HL-60/S4 treated with retinoic acid at 250 ng/mL for 4 days and 3 days (cell line): ENCODE measurements around the gene FAM83G.

Experiments used
- in situ Hi-C: fragments of 300-500 bp; cut with MboI; formaldehyde crosslinking; loops from 2 replicates; pipeline ENCODE4 v1.7.0; 2022; ENCODE audit warnings: low sequenced_read_pairs

Gene FAM83G

DNA sequence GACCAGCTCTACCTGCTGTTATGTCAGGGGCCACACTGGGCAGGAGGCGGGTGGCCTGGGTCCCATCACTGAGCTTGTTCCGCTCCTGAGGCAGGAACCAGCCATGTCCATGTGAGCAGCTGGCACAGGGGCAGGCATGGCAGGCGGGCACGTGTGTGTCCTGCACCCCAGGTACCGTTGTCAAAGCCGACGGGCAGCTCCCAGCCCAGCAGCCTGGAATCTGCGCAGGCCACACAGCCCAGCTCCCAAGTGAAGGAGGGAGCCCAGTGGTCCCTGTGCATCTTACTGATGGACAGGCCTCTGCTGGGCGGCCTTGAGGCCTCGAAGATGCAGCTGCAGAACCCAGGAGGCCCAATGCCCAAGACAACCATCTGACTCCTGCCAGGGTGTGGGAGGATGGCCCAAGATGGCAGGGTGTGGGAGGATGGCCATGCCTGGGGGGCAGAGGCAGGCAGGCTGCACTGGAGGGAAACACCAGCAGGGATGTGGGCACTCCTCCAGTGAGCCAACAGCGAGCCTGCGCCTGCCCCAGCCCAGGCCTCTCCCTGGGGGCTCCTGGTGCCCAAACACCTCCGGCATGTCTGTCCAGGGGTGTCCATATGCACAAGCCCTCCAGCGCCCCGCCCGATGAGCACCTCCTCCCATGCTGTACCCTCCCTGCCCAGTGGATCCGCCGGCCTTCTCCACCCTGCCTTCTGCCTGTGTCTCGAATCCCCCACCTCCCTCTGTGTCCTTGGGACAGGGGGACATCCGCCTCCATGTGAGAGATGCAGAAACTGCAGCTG, 12.8 kb downstream of the FAM83G start:
- in situ Hi-C loops: no loop called here

DNA sequence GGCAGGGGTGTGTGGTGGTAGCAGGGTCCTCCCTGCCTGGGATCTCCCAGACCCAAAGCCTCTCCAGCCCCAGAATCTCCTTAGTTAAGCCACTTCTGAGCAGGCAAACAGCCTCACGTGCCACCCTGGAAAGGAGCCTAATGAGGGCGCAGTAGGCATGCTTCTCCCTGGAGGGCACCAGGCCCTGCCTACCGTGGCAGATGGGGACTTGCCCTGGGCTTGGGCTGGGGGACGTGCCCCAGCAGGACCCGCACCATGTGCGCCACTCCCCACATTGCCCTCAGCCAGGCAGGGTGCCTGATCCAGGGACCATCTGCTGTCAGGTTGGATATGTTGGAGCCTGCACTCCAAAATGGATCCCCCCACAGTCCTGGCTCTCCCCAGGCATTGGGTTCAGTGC, 14.2 kb downstream of the FAM83G start:
- in situ Hi-C loops: no loop called here

DNA sequence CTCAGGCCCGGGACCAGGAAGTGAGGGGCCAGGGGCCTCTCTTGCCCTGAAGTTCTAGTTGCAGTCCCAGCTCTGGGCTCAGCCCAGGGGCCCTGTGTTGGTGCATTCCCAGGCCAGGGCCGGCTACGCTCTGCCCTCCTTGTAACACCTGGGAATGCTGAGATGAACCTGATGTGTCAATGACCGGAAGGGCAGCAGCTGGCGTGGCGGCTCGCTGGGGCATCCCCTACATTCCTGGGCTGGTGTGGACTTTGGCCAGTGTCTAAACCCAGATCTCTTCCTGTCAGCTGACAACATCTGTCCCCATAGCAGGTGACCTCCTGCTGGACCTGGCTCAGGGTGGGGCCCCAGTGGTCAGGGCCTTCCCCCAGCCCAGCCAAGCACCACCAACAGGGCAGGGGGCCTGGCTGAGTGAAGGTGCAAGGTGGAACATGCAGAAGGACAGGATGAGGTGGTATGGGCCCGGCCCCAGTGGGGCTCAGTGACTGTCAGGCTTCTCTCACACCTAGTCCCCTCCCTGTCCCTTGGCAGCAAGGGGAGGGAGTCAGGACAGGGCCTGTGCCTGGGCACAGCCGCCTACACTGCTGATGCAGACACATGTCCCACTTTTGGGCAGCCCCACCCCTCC, 15.9 kb downstream of the FAM83G start:
- in situ Hi-C loops: no loop called here

DNA sequence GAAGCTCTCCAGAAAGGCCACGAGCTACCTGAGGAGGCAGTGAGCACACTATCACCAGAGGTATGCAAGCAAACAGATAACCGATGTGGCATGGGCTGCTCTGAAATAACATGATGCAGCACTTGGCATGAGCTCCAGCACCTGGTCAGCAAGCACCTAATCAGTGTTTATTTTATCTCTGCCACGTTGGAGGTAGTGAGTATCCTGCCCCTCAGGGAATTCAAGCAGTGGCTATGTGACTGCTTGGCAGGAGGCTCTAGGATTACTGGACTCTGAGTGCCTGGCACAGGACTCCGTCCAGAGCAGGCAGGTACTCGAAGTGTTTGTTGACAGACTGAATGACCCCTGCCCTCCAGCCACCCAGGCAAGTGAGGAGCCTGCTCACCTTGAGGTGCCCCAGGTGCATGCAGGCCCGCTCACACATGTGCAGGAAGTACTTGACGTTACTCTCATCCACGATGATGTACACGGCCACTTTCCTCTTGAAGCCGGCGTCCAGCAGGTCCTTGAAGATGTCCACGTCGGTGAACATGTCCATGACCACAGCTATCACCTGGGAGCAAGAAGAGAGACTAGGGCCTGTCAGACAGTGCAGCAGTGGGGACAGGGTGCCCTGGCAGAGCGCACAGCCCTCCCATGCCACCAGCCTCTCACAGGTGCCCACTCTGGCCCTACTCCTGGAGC, 16.6 kb downstream of the FAM83G start:
- in situ Hi-C loops: no loop called here

DNA sequence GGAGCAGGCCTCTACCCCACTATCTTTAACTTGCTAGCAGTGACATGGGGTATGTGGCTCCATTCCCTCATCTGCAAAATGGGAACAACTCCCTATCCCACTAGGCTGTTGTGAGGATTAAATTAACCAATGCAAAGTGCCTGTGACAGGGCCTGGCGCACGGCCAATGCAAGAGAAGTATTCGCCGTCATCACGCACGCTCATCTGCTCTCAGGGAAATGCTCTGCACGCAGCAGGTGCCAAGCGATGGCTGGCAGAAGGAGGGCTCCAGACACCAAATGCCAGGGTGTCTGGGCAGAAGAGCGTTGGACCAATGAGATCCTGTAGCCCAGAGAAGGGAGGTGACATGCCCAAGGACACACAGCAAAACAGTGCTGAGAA, 17.3 kb downstream of the FAM83G start:
- in situ Hi-C loops: no loop called here

DNA sequence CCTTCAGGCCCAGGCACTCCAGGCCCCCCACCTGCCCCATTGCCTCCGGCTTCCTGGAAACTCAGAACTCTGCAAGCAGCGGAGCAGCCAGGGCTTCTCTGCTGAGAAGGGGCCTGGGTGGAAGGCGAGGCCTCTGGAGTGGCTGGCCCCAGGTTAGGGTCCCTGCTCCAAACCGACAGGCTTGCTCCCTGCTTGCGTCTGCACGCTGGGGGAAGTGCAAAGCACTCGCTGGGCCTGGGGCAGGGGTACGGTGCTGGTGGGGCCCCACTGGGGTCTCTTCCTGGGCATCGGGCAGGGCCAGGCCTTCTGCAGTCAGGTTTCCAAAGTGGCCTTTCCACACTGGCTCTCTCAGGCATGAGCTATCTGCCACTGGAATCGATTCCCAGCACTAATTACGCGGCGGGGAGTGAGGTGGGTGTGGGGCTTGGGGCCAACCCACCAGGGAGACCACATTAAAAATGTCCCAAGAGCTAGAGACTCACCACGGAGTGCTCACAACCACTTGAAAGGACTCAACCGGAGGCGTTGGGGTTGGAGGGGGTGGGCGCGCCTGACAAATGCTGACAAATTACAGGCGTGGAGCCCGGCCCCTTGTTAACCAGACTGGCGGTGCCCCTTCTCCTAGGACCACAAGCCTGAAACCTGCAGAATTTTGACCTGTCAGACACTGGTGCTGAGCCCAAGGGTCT, 17.9 kb downstream of the FAM83G start:
- in situ Hi-C loops: no loop called here

DNA sequence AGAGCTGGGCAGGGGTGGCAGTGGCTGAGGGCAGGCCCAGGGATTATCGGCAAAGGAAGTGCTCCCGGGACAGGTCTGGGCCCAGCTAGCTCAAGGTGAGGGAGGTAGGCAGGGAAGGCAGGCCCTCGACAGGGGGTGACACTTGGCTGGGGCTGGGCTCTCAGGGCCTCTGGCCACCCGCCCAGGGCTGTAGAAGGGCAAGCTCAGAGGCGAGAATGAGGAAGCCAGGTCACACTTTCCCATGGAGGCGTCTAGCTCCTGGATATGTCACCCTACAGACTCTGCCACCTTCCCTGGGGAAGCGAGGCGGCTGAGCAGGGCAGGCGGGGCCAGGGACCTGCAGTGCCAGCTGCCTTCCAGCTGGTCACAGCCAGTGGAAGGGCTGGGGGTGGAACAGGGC, 19.1 kb downstream of the FAM83G start:
- in situ Hi-C loops: no loop called here

DNA sequence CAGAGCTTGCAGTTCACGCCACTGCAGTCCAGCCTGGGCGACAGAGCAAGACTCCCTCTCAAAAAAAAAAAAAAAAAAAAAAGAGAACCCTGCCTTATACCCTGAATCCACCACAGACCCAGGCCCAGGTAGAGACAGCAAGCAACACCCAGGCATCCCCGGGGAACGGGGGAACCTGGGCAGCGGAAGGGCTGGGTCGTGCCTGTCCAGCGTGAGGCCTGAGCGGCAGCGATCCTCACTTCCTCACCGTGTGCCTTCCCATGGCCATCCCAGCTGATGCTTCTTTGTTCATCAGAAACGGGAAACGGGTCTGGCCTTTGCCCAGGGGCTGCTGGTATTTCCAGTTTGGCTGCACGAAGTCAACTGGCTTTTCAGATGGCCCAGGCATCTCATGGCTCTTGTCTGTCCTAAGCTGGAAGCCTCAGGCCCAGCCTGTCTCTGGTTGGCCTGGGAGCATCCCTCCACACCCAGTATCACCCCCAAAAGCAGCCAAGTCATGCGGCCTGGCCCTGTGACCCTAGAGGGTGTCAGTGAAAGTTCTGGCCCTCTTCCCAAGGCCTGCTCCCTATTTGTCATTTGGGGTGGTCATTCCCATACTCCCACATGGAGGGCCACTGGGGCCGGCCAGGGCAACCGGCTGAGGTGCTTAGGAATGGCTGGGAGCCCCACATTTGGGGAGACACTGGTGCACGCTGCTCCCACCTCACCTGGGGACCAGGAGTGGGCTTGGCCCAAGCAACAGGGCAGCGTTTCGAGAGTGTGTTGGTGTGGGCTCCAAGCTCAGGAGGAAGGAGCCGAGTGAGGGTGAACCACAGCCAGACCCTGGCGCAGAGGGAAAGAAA, 20.1 kb downstream of the FAM83G start:
- in situ Hi-C loops: no loop called here

DNA sequence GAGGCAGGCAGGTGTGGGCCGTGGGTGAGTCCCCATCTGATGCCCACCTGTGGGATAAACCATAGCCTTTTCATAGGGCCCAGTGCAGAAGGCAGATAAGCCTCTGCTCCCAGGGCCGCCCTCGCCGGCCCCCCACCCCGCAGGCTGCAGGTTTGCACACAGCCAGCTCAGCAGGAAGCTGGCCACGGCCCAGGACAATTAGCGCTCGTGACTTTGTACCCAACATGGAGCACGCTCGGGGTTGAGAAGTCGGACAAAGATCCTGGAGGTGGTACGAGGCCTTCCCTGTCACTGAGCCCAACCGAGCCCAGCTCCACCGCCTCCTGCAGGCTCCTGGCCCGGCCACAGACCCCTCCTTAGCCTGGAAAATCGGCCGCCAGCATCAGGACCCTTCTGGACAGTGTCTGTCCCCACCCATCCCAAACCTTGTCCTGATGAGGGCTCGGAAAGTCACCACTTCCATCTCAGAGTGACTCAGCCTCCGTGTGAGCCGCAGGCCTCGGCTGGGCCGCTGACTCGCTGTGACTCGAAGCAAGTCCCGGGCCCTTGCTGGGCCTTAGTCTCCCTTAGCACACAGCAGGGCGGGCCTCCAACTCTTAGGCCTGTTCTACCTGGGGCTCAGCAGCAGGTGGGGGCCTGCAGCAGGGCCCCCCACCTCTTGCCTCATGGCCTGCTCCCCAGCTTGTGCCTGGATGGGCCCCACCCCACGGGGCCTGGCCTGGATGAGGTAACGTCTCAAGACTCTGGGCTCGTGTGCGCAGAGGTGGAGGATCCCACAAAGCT, 22.7 kb downstream of the FAM83G start:
- in situ Hi-C loops: no loop called here

DNA sequence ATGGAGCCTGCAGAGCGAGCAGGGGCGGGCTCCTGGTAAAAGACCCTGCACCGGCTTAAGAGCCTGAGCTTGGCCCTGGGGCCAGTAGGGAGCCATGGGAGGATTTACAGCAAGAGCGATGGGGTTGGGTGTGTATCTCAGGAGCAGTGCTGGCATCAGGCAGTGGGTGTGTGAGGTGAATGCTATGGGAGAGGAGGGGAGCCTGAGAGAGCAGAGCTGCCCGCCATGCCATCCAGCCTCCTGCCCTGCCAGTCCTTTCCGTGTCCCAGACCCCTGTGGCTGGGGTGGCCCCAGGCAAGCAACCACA, 23.3 kb downstream of the FAM83G start:
- in situ Hi-C loops: no loop called here

DNA sequence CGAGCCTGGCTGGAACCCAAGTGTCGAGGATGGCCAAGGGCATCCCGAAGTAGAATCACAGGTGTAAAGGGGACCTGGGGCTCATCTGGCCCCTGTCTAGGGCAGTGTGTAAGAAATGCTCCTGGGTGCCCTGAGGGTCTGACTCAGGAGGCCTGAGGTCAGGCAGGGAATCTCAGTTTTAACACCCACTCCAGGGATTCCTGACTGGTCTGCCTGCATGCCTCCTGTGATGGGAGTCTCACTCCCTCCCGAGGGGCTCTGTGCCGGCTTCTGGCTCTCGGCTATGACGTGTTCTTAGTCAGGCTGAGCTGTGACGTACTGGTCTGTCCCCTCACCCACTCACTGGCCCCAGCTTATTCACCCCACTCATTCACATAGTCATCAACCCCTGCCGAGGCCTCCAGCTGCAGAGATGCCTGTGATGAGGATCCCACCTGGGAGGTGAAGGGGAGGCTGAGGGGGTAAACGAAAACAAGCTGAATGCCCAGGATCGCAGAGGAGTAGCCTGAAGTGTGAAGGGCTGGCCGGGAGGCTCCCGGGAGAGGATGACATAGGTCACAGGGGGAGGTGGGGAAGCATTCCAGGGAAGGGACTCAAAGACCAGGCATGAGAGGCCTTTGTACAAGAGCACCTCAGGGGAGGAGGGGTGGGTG, 23.8 kb downstream of the FAM83G start:
- in situ Hi-C loops: no loop called here

DNA sequence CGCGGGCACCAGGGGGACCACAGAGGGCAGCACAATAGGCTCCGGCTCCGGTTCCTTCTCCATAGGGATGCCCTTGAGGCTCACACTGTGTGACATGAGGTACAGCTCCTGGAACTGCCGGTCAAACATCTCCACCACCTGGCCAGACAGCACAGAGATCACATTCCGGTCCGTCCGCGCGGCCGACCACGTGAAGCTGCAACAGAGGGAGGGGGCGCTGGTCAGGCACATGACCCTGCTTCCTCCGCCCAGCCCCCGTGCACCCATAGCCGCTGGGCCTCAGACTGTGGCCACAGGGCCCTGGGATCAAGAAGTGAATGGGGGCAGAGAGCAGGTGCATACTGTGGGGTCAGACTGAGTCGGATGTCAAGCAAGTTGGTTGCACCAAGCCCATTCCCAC, 25.9 kb downstream of the FAM83G start:
- in situ Hi-C loops: no loop called here

DNA sequence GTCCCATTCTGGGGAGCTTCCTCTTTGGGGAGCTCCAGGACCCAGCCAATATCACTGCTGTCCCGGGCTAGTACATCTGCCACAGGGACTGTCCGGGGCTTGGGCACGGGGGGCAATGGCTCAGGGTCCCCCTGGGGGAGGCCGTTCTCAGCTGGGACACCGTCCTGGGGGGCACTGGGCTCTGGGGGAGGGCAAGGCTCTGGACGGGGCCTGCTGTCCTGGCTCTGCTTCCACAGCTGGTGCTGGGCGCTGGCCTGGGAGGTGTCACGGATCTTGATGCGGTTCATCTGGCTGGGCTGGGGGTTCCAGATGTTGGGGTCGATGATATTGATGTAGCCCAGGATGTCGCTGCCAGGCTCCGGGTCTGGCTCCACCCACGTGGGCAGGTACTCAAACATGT, 26.5 kb downstream of the FAM83G start:
- in situ Hi-C loops: no loop called here

DNA sequence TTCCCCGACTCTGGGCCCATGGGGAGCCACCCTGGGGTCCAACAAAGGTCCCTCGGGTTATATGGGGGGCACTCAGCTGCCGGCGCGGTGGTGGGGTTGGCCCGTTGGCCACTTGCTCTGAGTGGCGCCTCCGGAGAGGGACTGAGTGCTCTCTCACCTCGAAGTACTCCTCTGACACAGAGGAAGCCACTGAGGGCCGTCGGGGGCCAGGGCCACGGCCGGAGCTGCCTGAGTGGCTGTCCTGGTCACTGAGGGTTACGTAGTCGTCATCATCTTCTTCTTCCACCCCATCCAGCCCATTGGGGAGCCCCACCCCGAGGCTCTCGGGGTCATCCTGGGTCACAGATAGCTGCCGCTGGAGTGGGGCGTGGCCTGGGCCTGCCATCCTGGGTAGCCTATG, 26.9 kb downstream of the FAM83G start:
- in situ Hi-C loops: no loop called here

DNA sequence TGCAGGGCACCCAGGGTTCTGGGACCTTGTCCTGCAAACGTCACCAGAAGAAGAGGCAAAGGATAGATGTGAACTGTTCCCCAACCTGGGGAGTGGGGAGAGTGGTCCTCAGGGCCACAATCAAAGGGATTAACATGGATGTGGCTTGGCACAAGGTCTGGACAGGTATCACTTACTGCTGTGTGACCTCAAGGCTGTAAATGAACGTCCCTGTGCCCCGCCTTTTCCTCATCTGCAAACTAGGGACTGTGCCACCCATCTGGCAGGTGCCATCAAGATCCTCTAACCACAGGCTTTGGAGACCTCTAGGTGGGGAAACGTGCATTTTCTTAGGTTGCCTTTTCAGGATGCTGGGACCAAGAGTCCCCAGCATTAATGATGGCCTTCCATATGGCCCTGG, 27.5 kb downstream of the FAM83G start:
- in situ Hi-C loops: no loop called here

DNA sequence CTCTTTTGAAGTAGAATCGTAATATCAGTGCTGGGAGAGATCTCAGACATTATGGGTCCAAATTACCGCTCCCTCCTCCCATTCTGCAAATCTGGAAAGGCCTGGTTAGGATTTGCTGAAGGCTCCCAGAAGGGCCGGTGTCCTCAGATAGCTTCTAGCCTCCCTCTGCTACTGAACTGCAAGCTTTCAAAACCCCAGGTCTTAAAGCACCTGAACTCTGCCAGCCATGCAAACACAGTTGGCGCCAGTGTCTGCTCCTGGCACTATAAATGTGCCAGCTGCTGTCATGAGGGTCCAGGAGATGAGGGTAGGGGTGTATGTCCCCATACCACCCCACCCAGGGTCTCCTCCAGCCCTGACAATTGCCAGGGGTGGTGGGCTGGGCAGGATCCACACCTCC, 28.4 kb downstream of the FAM83G start:
- in situ Hi-C loops: no loop called here

DNA sequence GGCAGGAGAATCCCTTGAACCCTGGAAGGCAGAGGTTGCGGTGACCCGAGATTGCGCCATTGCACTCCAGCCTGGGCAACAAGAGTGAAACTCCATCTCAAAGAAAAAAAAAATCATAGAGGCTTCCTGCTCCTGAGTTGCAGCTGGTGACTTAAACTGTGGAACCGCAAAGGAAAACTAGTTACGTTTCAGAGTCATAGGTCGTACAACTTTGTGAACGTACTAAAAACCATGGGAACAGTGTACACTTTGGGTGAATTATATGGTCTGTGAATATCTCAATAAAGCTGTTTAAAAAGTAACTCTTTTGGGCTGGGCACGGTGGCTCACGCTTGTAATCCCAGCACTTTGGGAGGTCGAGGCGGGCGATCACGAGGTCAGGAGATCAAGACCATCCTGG, 29.0 kb downstream of the FAM83G start:
- in situ Hi-C loops: no loop called here

DNA sequence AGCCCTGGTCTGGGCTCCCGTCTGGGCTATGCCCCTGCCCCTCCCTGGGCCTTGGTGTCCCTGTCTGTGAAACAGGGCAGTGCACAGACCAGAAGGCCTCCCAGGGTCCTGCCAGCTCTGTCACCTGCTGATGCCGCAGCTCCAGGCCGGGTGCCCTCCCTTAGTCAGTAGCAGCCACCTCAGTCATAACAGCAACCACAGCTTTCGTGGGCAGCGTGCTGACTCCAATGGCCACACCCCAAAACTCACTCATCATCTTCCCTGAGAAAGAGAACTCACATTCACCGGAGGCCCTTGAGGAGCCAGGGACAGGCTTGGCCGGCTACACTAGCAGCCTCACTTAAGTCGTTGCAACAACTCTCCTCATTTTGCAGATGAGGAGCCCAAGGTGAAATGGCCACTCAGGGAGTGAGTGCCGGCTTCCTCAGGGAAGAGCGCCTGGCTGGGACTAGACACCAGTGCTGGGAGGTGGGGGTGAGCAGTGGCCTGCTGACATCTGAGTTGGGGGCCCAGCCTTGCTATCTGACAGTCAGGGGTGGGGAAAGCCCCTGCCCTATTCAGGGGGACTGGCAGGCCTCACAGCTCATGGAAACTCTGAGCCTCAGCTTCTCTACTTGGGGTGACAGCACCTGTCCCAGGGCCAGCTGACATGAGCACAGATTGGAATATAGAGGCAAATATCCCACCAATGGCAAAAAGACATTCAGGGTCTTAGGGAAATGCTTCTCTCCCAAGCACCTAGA, 30.0 kb downstream of the FAM83G start:
- in situ Hi-C loops: no loop called here

DNA sequence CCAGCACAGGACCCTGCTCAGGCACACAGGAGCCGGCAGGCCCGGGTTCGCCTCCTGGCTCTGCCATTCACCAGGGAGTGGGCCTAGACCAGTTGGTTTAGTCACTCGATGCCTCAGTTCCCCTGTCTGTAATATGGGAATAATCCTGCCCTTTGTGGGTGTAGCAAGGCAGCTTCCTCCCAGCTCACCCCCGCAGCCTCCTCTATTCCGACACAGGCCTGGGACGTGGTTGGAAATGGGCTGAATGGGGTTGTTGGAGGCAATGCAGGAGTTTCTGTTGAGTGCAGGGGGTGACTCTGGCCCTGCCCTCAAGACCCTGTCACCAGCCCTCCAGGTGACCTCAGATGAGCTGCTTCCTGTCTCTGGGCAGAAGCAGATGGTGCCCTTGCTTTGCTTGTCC, 32.8 kb downstream of the FAM83G start:
- in situ Hi-C loops: no loop called here
